Caco-2 (cell line): ENCODE data around the gene GAS2L2. TPM values are rescaled to one million over a fixed set of nuclear protein-coding genes. Genes with fewer than 3 reads are reported as not detected.

Experiments used
- BruUV-seq: library from RNA; stranded (reverse); fragments of 400-500 nt; replicated peaks from 2 replicates; lab custom pipeline; 2021; lab: Mats Ljungman, UMichigan
- CTCF ChIA-PET: fragments of 300-600 bp; sonication (Branson Sonifier 250); formaldehyde crosslinking; loops from one replicate; lab custom pipeline; 2022; ENCODE audit warnings: antibody characterized with exemption; lab: Charles Lee
- POLR2A ChIA-PET: fragments of 300-600 bp; sonication (Branson Sonifier 250); formaldehyde crosslinking; loops from one replicate; lab custom pipeline; 2022; ENCODE audit warnings: antibody characterized with exemption; lab: Charles Lee
- DNase-seq, 2 experiments: peaks; one replicate each; pipeline versions ENCODE4 v3.0.0 to v3.0.0-alpha.2; 2020 to 2022
- H3K27me3 ChIP-seq: replicated peaks from 2 replicates; pipeline ENCODE4 v1.6.0; 2011; ENCODE audit warnings: low read length; ENCODE audit not compliant: control insufficient read depth, insufficient read depth
- H3K36me3 ChIP-seq: 2 replicates; pipeline ENCODE4 v1.5.1; 2011; ENCODE audit warnings: low read length; ENCODE audit not compliant: control insufficient read depth, insufficient read depth
- H3K4me1 ChIP-seq: fragments of 250-450 bp; sonication (Bioruptor Pico); 2 replicates; pipeline ENCODE4 v1.5.1; 2020; ENCODE audit warnings: mild to moderate bottlenecking
- H3K4me3 ChIP-seq: 2 replicates; pipeline ENCODE4 v1.5.1; 2011; ENCODE audit warnings: low read depth, mild to moderate bottlenecking, control low read depth, low read length
- H3K9me3 ChIP-seq: fragments of 250-450 bp; sonication (Bioruptor Pico); 2 replicates; pipeline ENCODE4 v1.5.1; 2020; ENCODE audit warnings: mild to moderate bottlenecking, moderate library complexity
- H3K27ac Mint-ChIP-seq: one replicate; pipeline ENCODE4 v1.8.0; 2022; ENCODE audit warnings: mixed read lengths; ENCODE audit not compliant: unreplicated experiment
- H3K27me3 Mint-ChIP-seq: one replicate; pipeline ENCODE4 v1.8.0; 2022; ENCODE audit warnings: mixed read lengths; ENCODE audit not compliant: insufficient read depth, unreplicated experiment
- H3K36me3 Mint-ChIP-seq: one replicate; pipeline ENCODE4 v1.8.0; 2022; ENCODE audit warnings: mild to moderate bottlenecking, mixed read lengths; ENCODE audit not compliant: insufficient read depth, unreplicated experiment
- H3K4me1 Mint-ChIP-seq: one replicate; pipeline ENCODE4 v1.8.0; 2022; ENCODE audit warnings: low read depth, mixed read lengths; ENCODE audit not compliant: unreplicated experiment
- H3K4me3 Mint-ChIP-seq: one replicate; pipeline ENCODE4 v1.8.0; 2022; ENCODE audit warnings: mild to moderate bottlenecking, moderate library complexity, mixed read lengths; ENCODE audit not compliant: unreplicated experiment
- H3K9me3 Mint-ChIP-seq: one replicate; pipeline ENCODE4 v1.8.0; 2022; ENCODE audit warnings: mixed read lengths; ENCODE audit not compliant: unreplicated experiment
- intact Hi-C: fragments of 100-400 bp; cut with micrococcal nuclease; formaldehyde crosslinking; loops from one replicate; pipeline ENCODE4 v1.10.0; 2022; ENCODE audit not compliant: unreplicated experiment
- total RNA-seq: library from RNA; stranded (reverse); gene quantifications from 2 replicates; pipeline ENCODE4 v1.2.3, GENCODE V29; 2022
- TF ChIP-seq, protein P1 (sequence below), 2 experiments: fragments of 200-600 bp in 1 of 2; IDR thresholded peaks; 1 replicate in 1 of 2; 2 replicates in 1 of 2; pipeline versions ENCODE4 v1.5.1 to v1.8.0; 2011 to 2022; ENCODE audit warnings: antibody characterized with exemption in 1 of 2, control low read depth in 1 of 2, inconsistent platforms in 1 of 2, low read depth in 1 of 2, low read length in 1 of 2, mild to moderate bottlenecking in 1 of 2, moderate library complexity in 1 of 2; ENCODE audit not compliant: insufficient read depth in 1 of 2, severe bottlenecking in 1 of 2, unreplicated experiment in 1 of 2

The GAS2L2 gene
- total RNA-seq, 1 experiment from 2014 or later: not detected

DNA sequence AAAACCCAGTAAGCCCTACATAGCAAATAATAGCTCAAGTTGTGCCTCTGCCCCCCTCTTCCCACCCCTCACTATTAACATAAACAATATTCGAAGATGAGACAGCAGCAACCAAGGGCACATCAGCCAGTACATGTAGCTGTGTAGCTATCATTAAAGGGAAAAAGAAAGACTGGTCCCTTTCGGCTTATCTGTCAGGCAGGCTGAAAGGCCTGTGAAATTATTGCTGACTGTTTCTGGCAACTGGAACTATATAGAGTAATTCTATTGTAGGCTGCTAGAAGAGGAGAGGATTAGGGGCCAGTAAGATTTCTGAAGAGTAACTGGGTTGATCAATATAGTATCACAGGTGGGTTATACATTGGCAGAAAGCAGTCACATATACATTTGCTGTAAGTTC is 58.1 kb downstream of the GAS2L2 start:
- intact Hi-C loops: no loop called here
- CTCF ChIA-PET: no interaction called here
- no peaks in the 10 kb centered on the region; the same call in 1 of the 2 replicates for H3K36me3 ChIP-seq

More for the DNA sequence above, 58.1 kb downstream of the GAS2L2 start:
- Mint-ChIP-seq H3K36me3 (peaks cover 32% of the 10 kb centered on the region), H3K27me3 (no peaks in the 10 kb centered on the region), H3K27ac (no peak overlapping the region), H3K9me3 (no peaks in the 10 kb centered on the region), H3K4me1 (peaks cover 7% of the 10 kb centered on the region), H3K4me3 (no peak overlapping the region)
- no peaks in the 10 kb centered on the region for H3K4me1 ChIP-seq
- no peak for DNase-seq
- TF ChIP-seq, protein P1, sequence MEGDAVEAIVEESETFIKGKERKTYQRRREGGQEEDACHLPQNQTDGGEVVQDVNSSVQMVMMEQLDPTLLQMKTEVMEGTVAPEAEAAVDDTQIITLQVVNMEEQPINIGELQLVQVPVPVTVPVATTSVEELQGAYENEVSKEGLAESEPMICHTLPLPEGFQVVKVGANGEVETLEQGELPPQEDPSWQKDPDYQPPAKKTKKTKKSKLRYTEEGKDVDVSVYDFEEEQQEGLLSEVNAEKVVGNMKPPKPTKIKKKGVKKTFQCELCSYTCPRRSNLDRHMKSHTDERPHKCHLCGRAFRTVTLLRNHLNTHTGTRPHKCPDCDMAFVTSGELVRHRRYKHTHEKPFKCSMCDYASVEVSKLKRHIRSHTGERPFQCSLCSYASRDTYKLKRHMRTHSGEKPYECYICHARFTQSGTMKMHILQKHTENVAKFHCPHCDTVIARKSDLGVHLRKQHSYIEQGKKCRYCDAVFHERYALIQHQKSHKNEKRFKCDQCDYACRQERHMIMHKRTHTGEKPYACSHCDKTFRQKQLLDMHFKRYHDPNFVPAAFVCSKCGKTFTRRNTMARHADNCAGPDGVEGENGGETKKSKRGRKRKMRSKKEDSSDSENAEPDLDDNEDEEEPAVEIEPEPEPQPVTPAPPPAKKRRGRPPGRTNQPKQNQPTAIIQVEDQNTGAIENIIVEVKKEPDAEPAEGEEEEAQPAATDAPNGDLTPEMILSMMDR (IDR thresholded peaks at IDR 0.05; ENCODE audit: insufficient read depth in 1 of 2, low read depth in 1 of 2, low read length in 1 of 2, severe bottlenecking in 1 of 2, unreplicated experiment in 1 of 2): no peak
- H3K27me3 ChIP-seq: no peaks in the 10 kb centered on the region
- no peak overlapping the region for H3K4me3 ChIP-seq
- no peaks in the 10 kb centered on the region for H3K9me3 ChIP-seq
- POLR2A ChIA-PET: no interaction called here
- no TSS peak for BruUV-seq

Other genes starting within 250 kb of the GAS2L2 start
- gene SLFN12L, start 215.6 kb downstream of the GAS2L2 start, total RNA-seq: not detected in 2 replicates
- not detected in 2 replicates for gene SLFN14, start 192.4 kb downstream of the GAS2L2 start, total RNA-seq
- gene PEX12, start 174.7 kb downstream of the GAS2L2 start, total RNA-seq: 4.8 and 5.1 TPM in 2 replicates
- 221 and 228 TPM in 2 replicates for gene AP2B1, start 165.9 kb downstream of the GAS2L2 start, total RNA-seq
- gene RASL10B, start 21.6 kb downstream of the GAS2L2 start, total RNA-seq: 11.4 and 13.3 TPM in 2 replicates
- not detected in 2 replicates for gene C17orf50, start 7.6 kb upstream of the GAS2L2 start, total RNA-seq
- gene MMP28, start 42.4 kb upstream of the GAS2L2 start, total RNA-seq: not detected in 2 replicates
- gene TAF15, start 56.2 kb upstream of the GAS2L2 start, total RNA-seq: 335 and 350 TPM in 2 replicates
- gene HEATR9, start 115.7 kb upstream of the GAS2L2 start, total RNA-seq: not detected in 2 replicates
- gene CCL5, start 127.1 kb upstream of the GAS2L2 start, total RNA-seq: not detected in 2 replicates
- 9.9 and 12.9 TPM in 2 replicates for gene RDM1, start 177.5 kb upstream of the GAS2L2 start, total RNA-seq
- not detected in 2 replicates for gene LYZL6, start 190.5 kb upstream of the GAS2L2 start, total RNA-seq
- not detected in 2 replicates for gene CCL16, start 228.3 kb upstream of the GAS2L2 start, total RNA-seq
- not detected in 2 replicates for gene CCL14, start 233.5 kb upstream of the GAS2L2 start, total RNA-seq
- 0.30 and 0.52 TPM in 2 replicates for gene CCL15, start 248.3 kb upstream of the GAS2L2 start, total RNA-seq